GM18951 (cell line): ENCODE measurements around the gene COG8.
A peak's percentile ranks its signal among the peaks of the same experiment; 100 is the strongest.

Source experiments
- POLR2A ChIP-seq: IDR thresholded peaks from 4 replicates; pipeline ENCODE4 v1.6.1; 2011; ENCODE audit warnings: mild to moderate bottlenecking; ENCODE audit not compliant: insufficient read length, insufficient read depth; ENCODE audit errors: extremely low read depth
- in situ Hi-C: fragments of 300-500 bp; cut with MboI; formaldehyde crosslinking; loops from one replicate; pipeline ENCODE4 v1.12.0; 2022; ENCODE audit warnings: low sequenced_read_pairs, mixed read lengths, inconsistent platforms; ENCODE audit not compliant: unreplicated experiment

The COG8 gene

DNA sequence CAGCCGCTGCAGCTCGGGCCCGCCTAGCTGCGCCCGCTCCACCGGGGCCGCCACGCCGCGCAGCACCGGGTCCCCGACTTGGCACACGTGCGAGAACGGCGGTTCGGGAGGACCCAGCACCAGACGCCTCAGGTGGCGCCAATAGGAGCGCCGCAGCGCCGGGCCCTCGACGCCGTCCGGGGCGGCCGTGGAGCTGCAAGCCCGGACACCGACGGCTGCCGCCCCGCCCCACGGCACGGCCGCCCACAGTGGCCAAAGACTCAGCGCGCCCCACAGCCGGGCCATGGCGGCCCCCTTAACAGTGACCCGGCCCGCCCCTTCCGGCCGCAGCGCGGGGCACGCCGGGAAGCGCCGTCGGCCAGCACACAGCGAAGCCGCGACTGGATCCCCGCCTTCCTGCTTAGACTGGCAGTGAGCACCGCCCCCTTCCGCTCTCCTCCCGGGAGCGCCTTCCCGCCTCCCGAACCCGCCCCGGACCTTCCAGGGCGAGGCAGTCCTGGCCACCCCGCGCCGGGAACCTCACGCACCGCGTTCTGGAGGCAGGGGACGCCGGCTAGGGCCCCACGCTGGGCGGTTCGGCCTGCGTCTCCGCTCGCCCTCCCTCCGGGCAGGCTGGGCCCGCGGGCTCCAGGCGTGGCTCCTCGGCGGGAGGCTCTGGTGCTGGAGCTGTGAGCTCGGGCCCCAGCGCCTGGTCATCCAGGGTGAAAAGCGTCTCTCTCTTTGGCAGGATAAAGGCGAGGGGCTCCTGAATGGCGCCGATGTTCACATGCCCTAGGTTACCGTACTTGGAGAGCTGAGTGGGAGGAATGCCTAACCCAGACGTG is 8.9 kb downstream of the COG8 start, which contains the start of gene PDF:
Gene PDF (minus strand): TSS at position 303 of the 824 bp plus-strand sequence. CDS start 18 bp downstream, at position 285.
- peak; percentile 88 for TF ChIP-seq POLR2A
- in situ Hi-C loops, result no loop called here

GRCh38 chr16:69329369-69330285 is 9.7 kb downstream of the COG8 start:
- TF ChIP-seq POLR2A, result no peak
- in situ Hi-C loops, result no loop called here

DNA sequence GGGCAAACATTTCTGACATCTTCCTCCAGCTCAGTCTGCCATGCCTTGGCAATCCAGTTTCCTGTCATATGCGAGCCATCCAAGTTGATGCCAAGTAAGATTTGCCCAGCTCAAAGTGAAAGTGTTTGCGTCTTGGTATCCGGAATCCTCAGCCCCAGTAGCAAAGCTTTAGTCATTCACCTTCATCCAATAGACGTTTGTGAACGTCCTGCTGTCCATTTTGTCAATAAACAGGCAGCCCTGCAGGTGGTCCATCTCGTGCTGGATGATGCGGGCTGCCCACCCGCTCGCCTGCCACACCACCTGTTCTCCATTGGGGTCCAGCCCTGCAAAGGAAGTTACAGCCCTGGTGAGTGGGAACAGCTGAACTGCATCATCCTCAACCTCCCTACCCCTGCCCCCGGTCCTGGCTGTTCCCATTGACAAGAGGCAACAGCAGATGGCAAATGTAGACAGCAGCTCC is 10.5 kb downstream of the COG8 start:
- in situ Hi-C loops, result no loop called here
- no peak for TF ChIP-seq POLR2A

DNA sequence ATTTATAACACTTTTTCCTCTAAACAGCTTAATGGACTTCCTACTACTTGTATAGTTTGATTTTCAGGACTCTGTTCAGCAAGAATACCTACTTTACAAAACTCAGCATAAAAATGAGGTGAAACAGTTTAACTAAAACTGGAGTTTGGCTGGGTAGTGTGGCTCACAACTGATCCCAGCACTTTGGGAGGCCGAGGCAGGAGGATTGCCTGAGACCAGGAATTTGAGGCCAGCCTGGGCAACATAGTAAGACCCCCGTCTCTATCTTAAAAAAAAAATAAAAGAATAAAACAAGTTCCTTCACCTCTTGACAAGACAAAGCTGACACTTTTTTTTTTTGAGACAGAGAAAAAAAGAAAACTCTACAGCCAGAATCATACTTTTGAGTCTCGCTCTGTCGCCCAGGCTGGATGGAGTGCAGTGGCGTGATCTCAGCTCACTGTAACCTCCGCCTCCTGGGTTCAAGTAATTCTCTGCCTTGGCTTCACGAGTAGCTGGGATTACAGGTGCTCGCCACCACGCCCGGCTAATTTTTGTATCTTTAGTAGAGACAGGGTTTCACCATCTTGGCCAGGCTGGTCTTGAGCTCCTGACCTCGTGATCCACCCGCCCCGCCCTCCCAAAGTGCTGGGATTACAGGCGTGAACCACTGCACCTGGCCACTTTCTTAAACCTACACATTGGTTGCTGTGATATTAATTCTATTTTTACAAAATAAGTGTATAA is 11.6 kb downstream of the COG8 start:
- in situ Hi-C loops, result no loop called here
- no peak for TF ChIP-seq POLR2A

GRCh38 chr16:69326172-69326873 is 13.0 kb downstream of the COG8 start:
- in situ Hi-C loops, result no loop called here
- TF ChIP-seq POLR2A, result no peak

DNA sequence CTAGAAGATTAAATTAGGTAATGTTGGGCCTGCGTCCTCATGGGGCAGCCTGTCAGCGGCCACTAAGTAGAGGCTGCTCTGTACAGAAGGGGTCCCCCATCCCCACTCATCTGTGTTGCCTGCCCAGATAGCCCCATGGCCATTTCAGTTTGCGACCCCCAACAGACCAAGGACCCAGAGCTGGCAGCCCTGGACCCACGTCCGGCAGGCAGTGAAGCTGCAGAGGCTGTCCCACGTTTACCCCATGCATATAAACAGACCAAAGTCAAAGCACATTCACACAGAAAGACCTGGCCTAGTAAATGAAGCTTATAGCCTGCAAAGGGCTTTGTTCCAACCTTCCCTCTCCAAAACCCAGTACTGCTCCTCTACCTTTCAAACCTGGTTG is 13.6 kb downstream of the COG8 start:
- no peak for TF ChIP-seq POLR2A
- in situ Hi-C loops, result no loop called here

GRCh38 chr16:69324585-69325253 is 14.6 kb downstream of the COG8 start:
- TF ChIP-seq POLR2A, result no peak
- in situ Hi-C loops, result no loop called here

- in situ Hi-C loops, result no loop called here
- TF ChIP-seq POLR2A, result no peak
These were observed 15.3 kb downstream of the COG8 start for GRCh38 chr16:69324013-69324531.

- no peak for TF ChIP-seq POLR2A
- in situ Hi-C loops, result no loop called here
These were observed 15.9 kb downstream of the COG8 start for GRCh38 chr16:69323415-69323814.

DNA sequence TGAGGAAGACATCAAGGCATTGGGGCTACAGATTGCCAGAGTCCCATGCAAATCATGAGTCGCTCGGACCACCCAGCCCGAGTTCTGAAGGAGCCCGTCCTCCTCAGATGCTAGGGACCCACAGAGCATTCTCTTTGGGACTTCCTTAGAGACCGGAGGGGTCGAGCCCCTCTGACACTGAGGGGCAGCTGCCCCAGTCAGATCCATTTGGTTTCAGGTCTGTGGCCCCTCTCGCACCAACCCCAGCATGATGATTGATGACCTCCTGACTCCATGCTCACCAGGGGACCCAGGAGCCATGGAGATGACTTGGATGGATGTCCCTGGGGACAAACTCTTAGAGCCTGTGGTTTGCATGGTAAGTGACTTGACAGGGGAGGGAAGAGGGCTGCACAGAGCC is 17.0 kb downstream of the COG8 start:
- in situ Hi-C loops, result no loop called here
- no peak for TF ChIP-seq POLR2A

DNA sequence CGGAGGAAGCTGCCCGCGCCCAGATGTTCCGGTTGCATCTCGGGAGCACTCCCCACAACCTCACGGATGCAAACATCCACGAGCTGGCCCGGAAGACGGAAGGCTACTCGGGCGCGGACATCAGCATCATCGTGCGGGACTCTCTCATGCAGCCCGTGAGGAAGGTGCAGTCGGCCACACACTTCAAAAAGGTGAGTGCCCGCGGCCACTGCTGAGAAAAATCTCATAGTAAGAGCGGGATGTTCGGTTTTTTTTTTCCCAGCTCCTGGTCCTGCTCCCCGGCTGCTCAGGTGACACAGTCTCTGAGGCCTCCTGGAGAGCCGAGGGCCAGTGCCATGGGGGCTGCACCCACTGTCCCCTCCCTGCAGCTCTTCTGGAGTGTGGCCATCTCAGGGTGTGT is 18.3 kb downstream of the COG8 start:
- in situ Hi-C loops, result no loop called here
- TF ChIP-seq POLR2A, result no peak

GRCh38 chr16:69320740-69321073 is 18.7 kb downstream of the COG8 start:
- in situ Hi-C loops, result no loop called here

More at GRCh38 chr16:69320740-69321073, 18.7 kb downstream of the COG8 start:
- peak; percentile 19 for TF ChIP-seq POLR2A
